ENCODE data around the gene SELENOV. TPM values are rescaled to one million over a fixed set of nuclear protein-coding genes. Genes with fewer than 3 reads are reported as not detected.

Gene SELENOV
- total RNA-seq, 1 donor from 2014 or later = not detected

- no peak for DNase-seq
- ATAC-seq (ENCODE audit: poor library complexity) = no peak
- intact Hi-C loops (cut with DNase I) = no loop called here
These were observed 25.2 kb upstream of the SELENOV start for GRCh38 chr19:39489756-39490155.

GRCh38 chr19:39492225-39492624, 22.7 kb upstream of the SELENOV start:
- ATAC-seq (ENCODE audit: poor library complexity) (no peak), DNase-seq (no peak)
- intact Hi-C loops (cut with DNase I) = no loop called here

- no peak for ATAC-seq (ENCODE audit: poor library complexity)
- DNase-seq = no peak
- intact Hi-C loops (cut with DNase I) = no loop called here
These were observed 22.2 kb upstream of the SELENOV start for GRCh38 chr19:39492788-39493187.

- ATAC-seq (ENCODE audit: poor library complexity) = no peak
- intact Hi-C loops (cut with DNase I) = no loop called here
These were observed 20.3 kb upstream of the SELENOV start for GRCh38 chr19:39494661-39495060.

GRCh38 chr19:39496063-39496462, 18.9 kb upstream of the SELENOV start:
- no peak for DNase-seq
- intact Hi-C loops (cut with DNase I) = no loop called here
- ATAC-seq (ENCODE audit: poor library complexity) = no peak

More at GRCh38 chr19:39494661-39495060, 20.3 kb upstream of the SELENOV start:
- no peak for DNase-seq

- intact Hi-C loops (cut with DNase I) = no loop called here
- DNase-seq (no peak), ATAC-seq (ENCODE audit: poor library complexity) (no peak)
These were observed 17.3 kb upstream of the SELENOV start for GRCh38 chr19:39497701-39497995.

- DNase-seq (no peak), ATAC-seq (ENCODE audit: poor library complexity) (peak; percentile 49)
- intact Hi-C loops (cut with DNase I) = no loop called here
These were observed 16.7 kb upstream of the SELENOV start for GRCh38 chr19:39497996-39498797.

- intact Hi-C loops (cut with DNase I) = no loop called here
- no peak for DNase-seq
These were observed 15.9 kb upstream of the SELENOV start, which contains the start of gene DLL3 for GRCh38 chr19:39498798-39499642. DLL3 (plus strand) TSS chr19:39498947; CDS start chr19:39498975, 28 bp downstream.

GRCh38 chr19:39499932-39500331, 15.0 kb upstream of the SELENOV start:
- no peak for ATAC-seq (ENCODE audit: poor library complexity)
- intact Hi-C loops (cut with DNase I) = no loop called here
- no peak for DNase-seq

More at GRCh38 chr19:39498798-39499642, 15.9 kb upstream of the SELENOV start, which contains the start of gene DLL3:
- ATAC-seq (ENCODE audit: poor library complexity) = no peak

GRCh38 chr19:39500543-39500942, 14.4 kb upstream of the SELENOV start:
- ATAC-seq (ENCODE audit: poor library complexity) (no peak), DNase-seq (no peak)
- intact Hi-C loops (cut with DNase I) = no loop called here

GRCh38 chr19:39501340-39501739, 13.6 kb upstream of the SELENOV start:
- intact Hi-C loops (cut with DNase I) = no loop called here
- DNase-seq (no peak), ATAC-seq (ENCODE audit: poor library complexity) (no peak)

- ATAC-seq (ENCODE audit: poor library complexity) = peak; percentile 76
- intact Hi-C loops (cut with DNase I) = no loop called here
These were observed 12.1 kb upstream of the SELENOV start for GRCh38 chr19:39502640-39503417.

GRCh38 chr19:39506598-39506943, 8.4 kb upstream of the SELENOV start:
- ATAC-seq (ENCODE audit: poor library complexity) (no peak), DNase-seq (no peak)
- intact Hi-C loops (cut with DNase I) = no loop called here

More at GRCh38 chr19:39502640-39503417, 12.1 kb upstream of the SELENOV start:
- DNase-seq = peak; percentile 75

- ATAC-seq (ENCODE audit: poor library complexity) = no peak
- intact Hi-C loops (cut with DNase I) = no loop called here
- no peak for DNase-seq
These were observed 7.8 kb upstream of the SELENOV start for GRCh38 chr19:39506944-39507714.

GRCh38 chr19:39507715-39508364, 7.1 kb upstream of the SELENOV start:
- DNase-seq (no peak), ATAC-seq (ENCODE audit: poor library complexity) (no peak)
- intact Hi-C loops (cut with DNase I) = no loop called here

GRCh38 chr19:39508629-39509028, 6.3 kb upstream of the SELENOV start:
- intact Hi-C loops (cut with DNase I) = no loop called here
- no peak for ATAC-seq (ENCODE audit: poor library complexity)
- DNase-seq = no peak

GRCh38 chr19:39509233-39509632, 5.7 kb upstream of the SELENOV start:
- intact Hi-C loops (cut with DNase I) = no loop called here
- ATAC-seq (ENCODE audit: poor library complexity) = no peak
- DNase-seq = no peak

- intact Hi-C loops (cut with DNase I) = no loop called here
- ATAC-seq (ENCODE audit: poor library complexity) = no peak
These were observed 2.0 kb upstream of the SELENOV start for GRCh38 chr19:39512988-39513387.

More at GRCh38 chr19:39512988-39513387, 2.0 kb upstream of the SELENOV start:
- no peak for DNase-seq
